Fibroblast of mammary gland (primary cell): ENCODE results near the gene ZNF598.
A peak's percentile ranks its signal among the peaks of the same experiment; 100 is the strongest.
"Not testable (repeated sequence)": the region's sequence is repeated elsewhere in the genome, so short reads cannot be mapped to it uniquely, and the experiment has no call there.

ENCODE experiments used
- DNase-seq: peaks from one replicate; pipeline ENCODE4 v3.0.0-alpha.2; 2010; ENCODE audit warnings: low read depth
- H3K4me3 ChIP-seq: 2 replicates; pipeline ENCODE4 v1.5.1; 2011; ENCODE audit warnings: low read depth, mild to moderate bottlenecking, low read length, moderate library complexity; ENCODE audit not compliant: control insufficient read depth
- TF ChIP-seq, protein P1 (sequence below): conservative IDR thresholded peaks from 2 replicates; pipeline ENCODE4 v1.5.1; 2011; ENCODE audit warnings: low read depth, low read length, inconsistent platforms; ENCODE audit not compliant: control insufficient read depth, insufficient read depth

Gene ZNF598

DNA sequence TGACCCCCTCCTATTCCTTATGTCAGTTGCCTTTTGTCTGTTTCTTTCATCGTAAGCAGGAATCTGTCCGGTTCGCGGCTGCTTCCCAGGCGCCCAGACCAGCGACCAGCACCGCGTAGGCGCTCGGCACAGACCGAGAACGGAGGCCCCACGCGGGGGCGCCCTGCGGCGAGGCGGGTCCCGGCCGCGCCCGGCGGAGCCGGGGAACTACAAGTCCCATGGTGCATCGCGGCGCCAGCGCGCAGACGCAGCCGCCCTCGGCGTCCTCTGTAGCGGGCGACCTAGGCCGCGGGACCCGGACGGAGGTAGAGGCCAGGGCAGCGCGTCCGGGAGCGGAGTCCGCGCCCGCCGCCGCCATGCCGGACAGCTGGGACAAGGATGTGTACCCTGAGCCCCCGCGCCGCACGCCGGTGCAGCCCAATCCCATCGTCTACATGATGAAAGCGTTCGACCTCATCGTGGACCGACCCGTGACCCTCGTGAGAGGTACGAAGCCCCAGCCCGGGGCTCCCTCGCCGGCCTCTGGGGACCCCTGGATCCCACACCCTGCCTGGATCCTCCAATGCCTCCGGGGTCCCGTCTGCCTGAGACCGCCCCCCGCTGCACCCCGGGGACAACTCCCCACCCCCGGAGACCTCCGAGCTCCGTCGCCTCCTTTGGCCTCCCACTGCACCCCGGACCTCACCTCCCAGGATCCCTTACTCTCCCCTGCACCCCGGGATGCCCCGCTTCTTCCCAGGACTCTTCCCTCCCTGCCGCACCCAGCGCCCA lies 50.2 kb downstream of the ZNF598 start, which contains the start of gene NDUFB10:
NDUFB10 (plus strand) TSS at position 270 of the 771 bp plus-strand sequence; CDS start at position 357, 87 bp downstream.
- TF ChIP-seq, protein P1, sequence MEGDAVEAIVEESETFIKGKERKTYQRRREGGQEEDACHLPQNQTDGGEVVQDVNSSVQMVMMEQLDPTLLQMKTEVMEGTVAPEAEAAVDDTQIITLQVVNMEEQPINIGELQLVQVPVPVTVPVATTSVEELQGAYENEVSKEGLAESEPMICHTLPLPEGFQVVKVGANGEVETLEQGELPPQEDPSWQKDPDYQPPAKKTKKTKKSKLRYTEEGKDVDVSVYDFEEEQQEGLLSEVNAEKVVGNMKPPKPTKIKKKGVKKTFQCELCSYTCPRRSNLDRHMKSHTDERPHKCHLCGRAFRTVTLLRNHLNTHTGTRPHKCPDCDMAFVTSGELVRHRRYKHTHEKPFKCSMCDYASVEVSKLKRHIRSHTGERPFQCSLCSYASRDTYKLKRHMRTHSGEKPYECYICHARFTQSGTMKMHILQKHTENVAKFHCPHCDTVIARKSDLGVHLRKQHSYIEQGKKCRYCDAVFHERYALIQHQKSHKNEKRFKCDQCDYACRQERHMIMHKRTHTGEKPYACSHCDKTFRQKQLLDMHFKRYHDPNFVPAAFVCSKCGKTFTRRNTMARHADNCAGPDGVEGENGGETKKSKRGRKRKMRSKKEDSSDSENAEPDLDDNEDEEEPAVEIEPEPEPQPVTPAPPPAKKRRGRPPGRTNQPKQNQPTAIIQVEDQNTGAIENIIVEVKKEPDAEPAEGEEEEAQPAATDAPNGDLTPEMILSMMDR: no peak
- peak; percentile 91 for DNase-seq
- peak within 1 kb of the TSS; percentile 79 for H3K4me3 ChIP-seq

GRCh38 chr16:1958715-1959268 lies 50.8 kb downstream of the ZNF598 start:
- TF ChIP-seq, protein P1: no peak
- H3K4me3 ChIP-seq: peak overlapping the region; percentile 27
- DNase-seq: no peak

DNA sequence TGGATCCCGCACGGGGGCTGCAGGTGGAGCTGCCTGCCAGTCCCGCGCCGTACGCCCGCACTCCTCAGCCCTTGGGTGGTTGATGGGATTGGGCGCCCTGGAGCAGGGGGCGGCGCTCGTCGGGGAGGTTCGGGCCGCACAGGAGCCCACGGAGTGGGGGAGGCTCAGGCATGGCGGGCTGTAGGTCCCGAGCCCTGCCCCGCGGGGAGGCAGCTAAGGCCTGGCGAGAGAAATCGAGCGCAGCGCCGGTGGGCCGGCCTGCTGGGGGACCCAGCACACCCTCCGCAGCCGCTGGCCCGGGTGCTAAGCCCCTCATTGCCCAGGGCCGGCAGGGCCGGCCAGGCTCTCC lies 51.5 kb downstream of the ZNF598 start:
- not testable (repeated sequence) for H3K4me3 ChIP-seq, DNase-seq

GRCh38 chr16:1957434-1958142 lies 52.0 kb downstream of the ZNF598 start:
- not testable (repeated sequence) for DNase-seq, H3K4me3 ChIP-seq

DNA sequence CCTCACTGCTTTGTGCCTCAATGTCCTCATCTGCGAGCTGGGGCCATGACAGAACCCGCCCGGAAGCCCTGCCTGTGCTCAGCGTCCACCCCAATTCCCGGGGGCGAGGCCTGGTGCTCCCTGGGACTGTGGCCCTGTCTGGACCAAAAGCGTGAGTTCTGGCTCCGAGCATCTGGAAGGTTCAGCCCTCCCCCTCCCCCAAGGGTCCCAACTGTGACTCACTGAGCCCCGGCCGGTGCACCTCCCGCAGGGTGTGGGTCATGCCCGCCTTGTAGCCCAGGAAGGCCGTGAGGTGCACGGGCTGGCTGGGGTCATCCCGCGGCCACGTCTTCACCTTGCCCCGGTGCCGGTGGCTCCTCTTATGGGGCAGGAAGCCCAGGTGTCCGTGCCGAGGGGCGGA lies 55.9 kb downstream of the ZNF598 start:
- TF ChIP-seq, protein P1: no peak
- DNase-seq: no peak
- no peak overlapping the region for H3K4me3 ChIP-seq

GRCh38 chr16:1950559-1950958 lies 59.1 kb downstream of the ZNF598 start:
- DNase-seq: no peak
- H3K4me3 ChIP-seq: no peak overlapping the region
- TF ChIP-seq, protein P1: no peak

DNA sequence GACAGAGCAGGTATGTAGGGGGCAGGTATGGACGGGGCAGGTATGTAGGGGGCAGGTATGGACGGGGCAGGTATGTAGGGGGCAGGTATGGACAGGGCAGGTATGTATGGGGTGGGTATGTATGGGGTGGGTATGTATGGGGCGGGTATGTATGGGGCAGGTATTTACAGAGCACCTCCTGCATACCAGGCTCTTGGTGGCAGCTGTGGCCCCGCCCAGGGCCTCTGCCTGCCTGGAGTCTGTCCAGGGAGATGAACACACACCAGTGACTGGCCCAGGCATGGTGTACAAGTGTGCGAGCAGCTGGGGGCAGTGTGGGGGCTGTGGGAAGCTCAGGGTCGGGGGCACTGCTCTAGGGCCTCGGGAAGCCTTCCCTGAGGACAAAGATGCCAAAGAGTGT lies 59.6 kb downstream of the ZNF598 start:
- TF ChIP-seq, protein P1: no peak
- DNase-seq: no peak
- H3K4me3 ChIP-seq: no peak overlapping the region
